WERI-Rb-1 (cell line): ENCODE measurements around the gene AMZ1.
"Not testable (repeated sequence)": the region's sequence is repeated elsewhere in the genome, so short reads cannot be mapped to it uniquely, and the experiment has no call there.

Experiments used
- DNase-seq: peaks from one replicate; pipeline ENCODE4 v3.0.0-alpha.2; 2020
- H3K27ac ChIP-seq: fragments of 250-450 bp; sonication (Bioruptor Pico); 2 replicates; pipeline ENCODE4 v1.5.1; 2020; ENCODE audit warnings: mild to moderate bottlenecking, moderate library complexity
- H3K27me3 ChIP-seq: fragments of 250-450 bp; sonication (Bioruptor Pico); 2 replicates; pipeline ENCODE4 v1.5.1; 2021; ENCODE audit warnings: mild to moderate bottlenecking, low read depth, moderate library complexity; ENCODE audit not compliant: insufficient read depth, severe bottlenecking
- H3K36me3 ChIP-seq: fragments of 250-450 bp; sonication (Bioruptor Pico); 2 replicates; pipeline ENCODE4 v1.5.1; 2020; ENCODE audit warnings: mild to moderate bottlenecking, moderate library complexity
- H3K4me3 ChIP-seq: 2 replicates; pipeline ENCODE4 v1.5.1; 2011; ENCODE audit warnings: low read depth, mild to moderate bottlenecking, control low read depth, low read length
- H3K9me3 ChIP-seq: fragments of 250-450 bp; sonication (Bioruptor Pico); 2 replicates; pipeline ENCODE4 v1.5.1; 2021; ENCODE audit warnings: mild to moderate bottlenecking, moderate library complexity; ENCODE audit not compliant: severe bottlenecking
- CTCF ChIP-seq: IDR thresholded peaks from 2 replicates; pipeline ENCODE4 v1.5.1; 2011; ENCODE audit warnings: low read depth, mild to moderate bottlenecking, control low read depth, inconsistent platforms, low read length

Gene AMZ1

GRCh38 chr7:2724453-2725177, 36.6 kb downstream of the AMZ1 start:
- H3K27ac ChIP-seq, result no peak overlapping the region
- H3K4me3 ChIP-seq, result no peak overlapping the region
- H3K27me3 ChIP-seq, result no peaks in the 10 kb centered on the region
- TF ChIP-seq CTCF, result no peak
- no peaks in the 10 kb centered on the region for H3K36me3 ChIP-seq
- DNase-seq, result no peak
- no peaks in the 10 kb centered on the region for H3K9me3 ChIP-seq

- H3K9me3 ChIP-seq, result no peaks in the 10 kb centered on the region
- no peaks in the 10 kb centered on the region for H3K36me3 ChIP-seq
- no peak for TF ChIP-seq CTCF
- no peak overlapping the region for H3K4me3 ChIP-seq
- no peak for DNase-seq
- no peak overlapping the region for H3K27ac ChIP-seq
- H3K27me3 ChIP-seq, result no peaks in the 10 kb centered on the region
Measured at GRCh38 chr7:2725178-2726105, 37.4 kb downstream of the AMZ1 start.

- no peaks in the 10 kb centered on the region for H3K27me3 ChIP-seq
- DNase-seq, result no peak
- H3K36me3 ChIP-seq, result peaks cover 9% of the 10 kb centered on the region
- TF ChIP-seq CTCF, result no peak
- H3K4me3 ChIP-seq, result no peak overlapping the region
- no peaks in the 10 kb centered on the region for H3K9me3 ChIP-seq
- no peak overlapping the region for H3K27ac ChIP-seq
Measured at GRCh38 chr7:2726316-2727018, 38.5 kb downstream of the AMZ1 start.

GRCh38 chr7:2727206-2727605, 39.2 kb downstream of the AMZ1 start:
- H3K4me3 ChIP-seq, H3K27me3 ChIP-seq, H3K9me3 ChIP-seq, DNase-seq, H3K36me3 ChIP-seq, H3K27ac ChIP-seq: not testable (repeated sequence)

- H3K27ac ChIP-seq, result no peak overlapping the region
- no peaks in the 10 kb centered on the region for H3K27me3 ChIP-seq
- H3K9me3 ChIP-seq, result no peaks in the 10 kb centered on the region
- no peak overlapping the region for H3K4me3 ChIP-seq
- TF ChIP-seq CTCF, result no peak
- no peak for DNase-seq
- peaks cover 9% of the 10 kb centered on the region for H3K36me3 ChIP-seq
Measured at GRCh38 chr7:2728316-2729030, 40.5 kb downstream of the AMZ1 start.
